DOHH2 (cell line): ENCODE data around the gene ARV1.
"Not testable (repeated sequence)": the region's sequence is repeated elsewhere in the genome, so short reads cannot be mapped to it uniquely, and the experiment has no call there.

Experiments used
- H3F3A ChIP-seq: fragments of 200-600 bp; sonication (generic), shearing (Covaris generic); 2 replicates; pipeline ENCODE4 v1.6.0; 2016; ENCODE audit warnings: antibody characterized with exemption, mild to moderate bottlenecking; ENCODE audit not compliant: control insufficient read depth, insufficient read depth
- H3K27ac ChIP-seq: fragments of 200-600 bp; sonication (generic); 2 replicates; pipeline ENCODE4 v1.5.1; 2014; ENCODE audit warnings: low read depth, mild to moderate bottlenecking, low read length, moderate library complexity
- H3K27me3 ChIP-seq: fragments of 200-600 bp; sonication (generic); 2 replicates; pipeline ENCODE4 v1.6.1; 2014; ENCODE audit warnings: mild to moderate bottlenecking, low read length, mixed read lengths; ENCODE audit not compliant: control insufficient read depth
- H3K36me3 ChIP-seq: fragments of 200-600 bp; sonication (generic); 2 replicates; pipeline ENCODE4 v1.6.1; 2014; ENCODE audit warnings: mild to moderate bottlenecking, low read length, moderate library complexity, mixed read lengths; ENCODE audit not compliant: control insufficient read depth
- H3K4me1 ChIP-seq: fragments of 200-600 bp; sonication (generic); 2 replicates; pipeline ENCODE4 v1.6.1; 2014; ENCODE audit warnings: mild to moderate bottlenecking, low read length, mixed read lengths; ENCODE audit not compliant: control insufficient read depth
- H3K4me2 ChIP-seq: fragments of 200-600 bp; sonication (generic); 2 replicates; pipeline ENCODE4 v1.6.0; 2014; ENCODE audit warnings: mild to moderate bottlenecking, low read length, moderate library complexity
- H3K4me3 ChIP-seq: fragments of 200-600 bp; sonication (generic); 2 replicates; pipeline ENCODE4 v1.5.1; 2014; ENCODE audit warnings: mild to moderate bottlenecking, low read length, mixed read lengths
- H3K79me2 ChIP-seq: fragments of 200-600 bp; sonication (generic); 2 replicates; pipeline ENCODE4 v1.6.1; 2014; ENCODE audit warnings: mild to moderate bottlenecking, low read length, mixed read lengths; ENCODE audit not compliant: control insufficient read depth
- H3K9me2 ChIP-seq: fragments of 200-600 bp; sonication (generic); replicated peaks from 2 replicates; pipeline ENCODE4 v1.6.1; 2014; ENCODE audit warnings: mild to moderate bottlenecking, low read length, mixed read lengths; ENCODE audit not compliant: control insufficient read depth
- H3K9me3 ChIP-seq: fragments of 200-600 bp; sonication (generic); 2 replicates; pipeline ENCODE4 v1.6.1; 2014; ENCODE audit warnings: antibody characterized with exemption, low read length, mixed read lengths; ENCODE audit not compliant: control insufficient read depth, insufficient read depth
- H4K20me1 ChIP-seq: fragments of 200-600 bp; sonication (generic); 2 replicates; pipeline ENCODE4 v1.6.0; 2014; ENCODE audit warnings: low read depth, mild to moderate bottlenecking, antibody characterized with exemption, low read length, moderate library complexity; ENCODE audit not compliant: control insufficient read depth, insufficient read depth
- EZH2phosphoT487 ChIP-seq: fragments of 200-600 bp; sonication (generic); IDR thresholded peaks from 2 replicates; pipeline ENCODE4 v1.6.1; 2017; ENCODE audit warnings: borderline replicate concordance, mild to moderate bottlenecking, antibody characterized with exemption, low read length, moderate library complexity, mixed read lengths
- TF ChIP-seq, protein P1 (sequence below): fragments of 200-600 bp; sonication (generic); IDR thresholded peaks from one replicate; pipeline ENCODE4 v1.5.1; 2014; ENCODE audit warnings: antibody characterized with exemption, mild to moderate bottlenecking, low read depth, low read length; ENCODE audit not compliant: poor library complexity, severe bottlenecking

Gene ARV1

DNA sequence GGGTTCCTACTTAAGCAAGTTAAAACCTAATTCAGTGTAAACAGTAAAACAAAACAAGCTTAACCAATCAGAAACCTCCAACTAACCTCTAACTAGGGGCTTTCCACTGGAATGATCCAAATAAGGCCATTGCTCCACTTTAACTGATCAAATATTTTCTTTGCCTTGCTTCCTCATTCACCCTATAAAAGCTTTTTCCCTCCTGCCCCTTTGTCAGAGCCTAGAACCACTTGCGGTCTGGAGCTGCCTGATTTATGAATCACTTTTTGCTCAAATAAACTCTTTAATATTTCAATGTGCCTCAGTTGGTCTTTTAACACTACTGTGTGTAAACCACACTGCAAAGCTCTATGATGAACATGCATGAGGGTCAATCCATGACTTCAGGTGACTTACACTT lies 65.7 kb downstream of the ARV1 start:
- Histone ChIP-seq H3K79me2 (no peaks in the 10 kb centered on the region), H3F3A (no peaks in the 10 kb centered on the region), H4K20me1 (no peaks in the 10 kb centered on the region), H3K9me3 (no peaks in the 10 kb centered on the region), H3K36me3 (no peaks in the 10 kb centered on the region; the same call in 1 of the 2 replicates), H3K27me3 (peaks cover 43% of the 10 kb centered on the region), H3K4me1 (peaks cover 6% of the 10 kb centered on the region; the same call in 1 of the 2 replicates), H3K27ac (no peak overlapping the region), H3K4me3 (no peak overlapping the region), H3K4me2 (no peak overlapping the region), H3K9me2 (no peaks in the 10 kb centered on the region)
- no peak for TF ChIP-seq EZH2phosphoT487
- TF ChIP-seq, protein P1, sequence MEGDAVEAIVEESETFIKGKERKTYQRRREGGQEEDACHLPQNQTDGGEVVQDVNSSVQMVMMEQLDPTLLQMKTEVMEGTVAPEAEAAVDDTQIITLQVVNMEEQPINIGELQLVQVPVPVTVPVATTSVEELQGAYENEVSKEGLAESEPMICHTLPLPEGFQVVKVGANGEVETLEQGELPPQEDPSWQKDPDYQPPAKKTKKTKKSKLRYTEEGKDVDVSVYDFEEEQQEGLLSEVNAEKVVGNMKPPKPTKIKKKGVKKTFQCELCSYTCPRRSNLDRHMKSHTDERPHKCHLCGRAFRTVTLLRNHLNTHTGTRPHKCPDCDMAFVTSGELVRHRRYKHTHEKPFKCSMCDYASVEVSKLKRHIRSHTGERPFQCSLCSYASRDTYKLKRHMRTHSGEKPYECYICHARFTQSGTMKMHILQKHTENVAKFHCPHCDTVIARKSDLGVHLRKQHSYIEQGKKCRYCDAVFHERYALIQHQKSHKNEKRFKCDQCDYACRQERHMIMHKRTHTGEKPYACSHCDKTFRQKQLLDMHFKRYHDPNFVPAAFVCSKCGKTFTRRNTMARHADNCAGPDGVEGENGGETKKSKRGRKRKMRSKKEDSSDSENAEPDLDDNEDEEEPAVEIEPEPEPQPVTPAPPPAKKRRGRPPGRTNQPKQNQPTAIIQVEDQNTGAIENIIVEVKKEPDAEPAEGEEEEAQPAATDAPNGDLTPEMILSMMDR, result no peak

DNA sequence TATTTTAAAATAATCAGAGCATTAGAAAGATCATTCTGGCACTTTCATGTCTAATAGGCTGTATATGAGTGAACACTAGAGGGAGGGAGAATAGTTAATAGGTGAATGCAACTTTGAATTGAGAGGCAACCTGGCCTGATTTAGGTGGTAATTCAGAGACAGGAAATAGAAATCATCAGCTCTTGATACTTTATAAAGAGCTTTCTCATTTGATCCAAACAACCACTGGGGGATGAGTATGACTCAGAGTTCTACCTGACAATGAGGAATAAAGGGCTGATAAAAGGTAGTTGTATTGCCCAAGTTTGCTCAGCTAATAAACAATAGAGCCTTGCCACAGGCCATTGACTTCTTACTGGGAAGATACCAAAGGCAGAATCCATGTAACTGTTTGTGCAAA lies 66.4 kb downstream of the ARV1 start:
- Histone ChIP-seq H3F3A (no peaks in the 10 kb centered on the region), H3K4me1 (peaks cover 6% of the 10 kb centered on the region; the same call in 1 of the 2 replicates), H3K4me2 (no peak overlapping the region), H4K20me1 (no peaks in the 10 kb centered on the region), H3K27ac (no peak overlapping the region), H3K27me3 (peaks cover 43% of the 10 kb centered on the region), H3K9me2 (no peaks in the 10 kb centered on the region), H3K4me3 (no peak overlapping the region), H3K9me3 (no peaks in the 10 kb centered on the region), H3K36me3 (no peaks in the 10 kb centered on the region), H3K79me2 (no peaks in the 10 kb centered on the region)
- no peak for TF ChIP-seq EZH2phosphoT487
- TF ChIP-seq, protein P1, result no peak

DNA sequence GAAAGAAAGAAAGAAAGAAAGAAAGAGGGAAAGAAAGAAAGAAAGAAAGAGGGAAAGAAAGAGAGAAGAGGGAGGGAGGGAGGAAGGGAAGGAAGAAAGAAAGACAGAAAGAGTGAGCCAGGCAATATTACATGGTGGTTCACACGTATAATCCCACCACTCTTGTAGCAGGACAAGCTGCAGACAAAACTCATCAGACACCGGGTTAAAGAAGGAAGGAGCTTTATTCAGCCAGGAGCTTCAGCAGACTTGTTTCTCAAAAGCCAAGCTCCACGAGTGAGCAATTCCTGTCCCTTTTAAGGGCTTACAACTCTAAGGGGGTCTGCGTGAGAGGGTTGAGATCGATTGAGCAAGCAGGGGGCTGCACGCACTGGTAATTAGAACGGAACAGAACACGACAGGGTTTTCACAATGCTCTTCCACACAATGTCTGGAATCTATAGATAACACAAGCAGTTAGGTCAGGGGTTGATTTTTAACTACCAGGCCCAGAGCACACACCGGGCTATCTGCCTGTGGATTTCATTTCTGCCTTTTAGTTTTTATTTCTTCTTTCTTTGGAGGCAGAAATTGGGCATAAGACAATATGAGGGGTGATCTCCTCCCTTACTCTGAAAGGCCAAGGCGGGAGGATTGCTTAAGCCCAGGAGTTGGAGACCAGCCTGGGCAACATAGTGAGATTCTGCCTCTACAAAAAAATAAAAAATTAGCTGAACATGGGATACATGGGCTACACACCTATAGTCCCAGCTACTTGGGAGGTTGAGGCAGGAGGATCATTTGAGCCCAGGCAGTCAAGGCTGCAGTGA lies 67.2 kb downstream of the ARV1 start:
- not testable (repeated sequence) for H3K4me3 ChIP-seq, H3K9me3 ChIP-seq

DNA sequence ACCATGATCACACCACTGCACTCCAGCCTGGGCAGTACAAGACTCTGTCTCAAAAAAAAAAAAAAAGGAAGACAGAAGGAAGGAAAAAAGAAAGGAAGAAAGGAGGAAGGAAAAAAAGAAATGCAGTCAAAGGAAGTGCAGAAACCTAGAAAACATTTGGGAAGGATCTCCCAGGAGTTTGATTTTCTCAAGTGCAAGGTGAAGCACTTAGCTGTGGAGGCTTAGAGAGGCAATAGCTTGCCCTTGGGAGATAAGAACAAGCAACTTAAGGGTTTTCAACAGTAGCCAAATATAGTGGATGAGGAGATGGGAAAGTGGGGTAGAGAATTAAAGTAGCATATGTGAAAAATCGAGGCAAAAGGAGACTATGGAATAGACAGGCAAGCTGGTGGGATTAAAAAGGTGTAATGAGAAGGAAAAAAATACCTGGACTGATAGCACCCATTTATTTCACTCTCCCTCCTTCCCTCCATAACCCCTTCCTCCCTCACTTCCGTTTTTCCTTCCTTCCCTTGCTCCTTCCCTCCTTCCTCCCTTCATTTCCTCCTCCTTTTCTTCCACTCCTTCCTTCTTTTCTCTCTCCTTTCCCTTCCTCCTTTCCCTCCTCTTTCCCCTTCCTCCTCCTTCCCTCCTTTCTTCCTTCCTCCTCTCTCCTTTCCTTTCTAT lies 68.0 kb downstream of the ARV1 start:
- Histone ChIP-seq H3K9me2 (no peaks in the 10 kb centered on the region), H3K4me2 (no peak overlapping the region), H3K27me3 (peaks cover 27% of the 10 kb centered on the region), H3K9me3 (no peaks in the 10 kb centered on the region), H3K4me3 (no peak overlapping the region), H3F3A (no peaks in the 10 kb centered on the region), H3K79me2 (no peaks in the 10 kb centered on the region), H3K36me3 (no peaks in the 10 kb centered on the region), H3K4me1 (no peaks in the 10 kb centered on the region), H3K27ac (no peak overlapping the region), H4K20me1 (no peaks in the 10 kb centered on the region)
- no peak for TF ChIP-seq EZH2phosphoT487
- TF ChIP-seq, protein P1, result no peak

More for the DNA sequence above, 67.2 kb downstream of the ARV1 start:
- H3K27me3 ChIP-seq, result peaks cover 34% of the 10 kb centered on the region
- not testable (repeated sequence) for H3K27ac ChIP-seq, H3K36me3 ChIP-seq, H4K20me1 ChIP-seq, H3F3A ChIP-seq, H3K79me2 ChIP-seq, H3K9me2 ChIP-seq, H3K4me1 ChIP-seq, H3K4me2 ChIP-seq

DNA sequence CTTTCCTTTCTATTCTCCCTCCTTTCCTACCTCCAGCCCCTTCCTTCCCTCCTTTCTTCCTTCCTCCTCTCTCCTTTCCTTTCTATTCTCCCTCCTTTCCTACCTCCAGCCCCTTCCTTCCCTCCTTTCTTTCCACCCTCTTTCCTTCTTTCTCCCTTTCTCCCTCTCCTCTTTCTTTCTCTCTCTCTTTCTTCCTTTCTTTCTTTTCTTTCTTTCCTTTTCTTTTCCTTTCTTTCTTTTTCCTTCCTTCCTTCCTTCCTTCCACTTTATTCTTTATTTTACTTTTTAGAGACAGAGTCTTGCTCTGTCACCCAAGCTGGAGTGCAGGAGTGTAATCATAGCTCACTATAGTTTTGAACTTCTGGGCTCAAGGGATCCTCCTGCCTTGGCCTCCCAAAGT lies 68.6 kb downstream of the ARV1 start:
- H3K27ac ChIP-seq, H3K4me2 ChIP-seq, H3K36me3 ChIP-seq, H3K79me2 ChIP-seq, H3K9me3 ChIP-seq, H3F3A ChIP-seq, H3K4me3 ChIP-seq, H3K4me1 ChIP-seq, H4K20me1 ChIP-seq, H3K9me2 ChIP-seq: not testable (repeated sequence)
- H3K27me3 ChIP-seq, result peaks cover 27% of the 10 kb centered on the region
